HPDE6-E6E7 (cell line): ENCODE results near the gene LATS1.
"Not testable (repeated sequence)": the region's sequence is repeated elsewhere in the genome, so short reads cannot be mapped to it uniquely, and the experiment has no call there.

Source experiments
- DNase-seq: peaks from one replicate; pipeline ENCODE4 v3.0.0; 2011; ENCODE audit warnings: missing footprints; ENCODE audit errors: extremely low spot score

Gene LATS1

GRCh38 chr6:149728499-149729234, 10.8 kb upstream of the LATS1 start:
- no peak for DNase-seq

- no peak for DNase-seq
Observed at GRCh38 chr6:149727793-149728498, 10.0 kb upstream of the LATS1 start.

GRCh38 chr6:149725785-149726184, 7.9 kb upstream of the LATS1 start:
- no peak for DNase-seq

DNA sequence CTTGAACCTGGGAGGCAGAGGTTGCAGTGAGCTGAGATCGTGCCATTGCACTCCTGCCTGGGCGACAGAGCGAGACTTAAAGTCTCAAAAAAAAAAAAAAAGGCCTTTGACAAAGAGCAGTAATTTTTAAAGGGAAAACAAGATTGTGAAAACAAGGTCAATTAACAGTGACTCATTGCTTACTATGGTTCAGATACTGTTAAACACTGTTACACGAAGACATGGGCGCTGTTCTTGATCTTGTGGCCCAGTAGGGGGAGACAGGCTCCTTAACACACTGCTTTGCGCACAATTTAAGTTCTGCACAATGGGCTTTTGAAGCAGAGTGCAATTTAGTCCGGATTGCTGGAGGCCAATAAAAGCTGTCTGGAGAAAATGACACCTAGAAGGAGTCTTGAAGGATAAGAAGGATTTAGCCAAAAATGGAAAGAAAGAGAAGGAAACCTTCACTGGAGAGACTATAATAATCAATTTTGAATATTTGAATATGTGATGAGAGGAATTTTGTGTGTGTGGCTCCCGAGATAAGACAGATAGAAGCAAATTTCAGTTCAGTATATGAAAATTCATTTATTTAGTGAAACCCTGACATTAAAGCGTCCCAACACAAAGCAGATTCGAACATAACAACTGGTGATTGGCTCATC, 6.0 kb upstream of the LATS1 start:
- peak; percentile 42 for DNase-seq

- no peak for DNase-seq
Observed at GRCh38 chr6:149723262-149723661, 5.4 kb upstream of the LATS1 start.

DNA sequence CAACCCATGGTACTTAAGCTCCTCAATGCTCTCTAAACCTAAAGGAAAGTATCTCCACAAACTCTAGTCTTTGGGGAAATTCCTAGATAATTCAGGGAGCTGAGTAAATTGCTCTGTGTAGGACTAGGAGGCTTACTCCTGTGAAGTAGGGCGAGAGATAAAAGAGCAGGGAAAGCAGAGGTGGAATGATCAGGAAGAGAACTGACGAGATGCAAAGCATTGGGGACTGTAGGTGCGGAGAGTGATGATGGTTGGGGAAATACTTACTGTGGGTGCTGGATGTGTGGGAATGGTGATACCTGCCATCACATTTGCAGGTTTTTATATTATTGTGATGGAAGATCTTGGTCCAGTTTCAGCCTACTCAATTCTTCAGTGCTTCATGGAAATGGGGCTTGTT, 1.6 kb upstream of the LATS1 start:
- no peak for DNase-seq

- no peak for DNase-seq
Observed at GRCh38 chr6:149717255-149717587, 680 bp downstream of the LATS1 start.

DNA sequence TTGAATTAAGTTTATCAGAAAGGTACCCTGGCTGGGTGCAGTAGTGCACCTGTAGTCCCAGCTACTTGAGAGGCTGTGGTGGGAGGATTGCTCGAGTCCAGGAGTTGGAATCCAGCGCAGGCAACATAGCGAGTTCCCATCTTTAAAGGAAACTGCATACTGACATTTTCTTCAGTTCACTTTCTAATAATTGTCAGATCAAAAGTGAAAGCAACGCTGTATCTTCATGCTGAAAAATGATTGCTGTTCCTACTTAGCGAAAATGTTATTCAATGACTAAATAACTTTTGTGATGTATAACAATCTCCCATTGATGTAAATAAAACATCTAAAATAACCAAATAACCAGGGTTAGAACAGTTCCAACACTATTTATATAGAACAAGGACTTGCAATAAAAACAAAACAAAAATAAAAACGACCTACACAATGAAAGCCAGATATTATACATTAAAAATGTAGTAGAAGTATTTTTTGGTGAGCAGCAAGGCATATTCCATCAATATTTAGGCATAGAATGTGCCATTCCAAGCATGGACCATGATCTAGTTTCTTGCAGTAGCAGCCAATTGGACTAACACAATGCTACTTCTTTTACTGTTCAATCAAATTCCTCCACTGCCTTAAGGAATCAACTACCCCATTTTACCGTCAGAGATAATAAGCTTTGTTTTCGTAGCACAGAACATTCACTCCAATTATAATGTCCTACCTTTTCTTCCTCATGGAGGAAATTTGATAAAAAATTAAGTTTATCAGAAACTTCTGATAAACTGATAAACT, 1.5 kb downstream of the LATS1 start:
- no peak for DNase-seq

DNA sequence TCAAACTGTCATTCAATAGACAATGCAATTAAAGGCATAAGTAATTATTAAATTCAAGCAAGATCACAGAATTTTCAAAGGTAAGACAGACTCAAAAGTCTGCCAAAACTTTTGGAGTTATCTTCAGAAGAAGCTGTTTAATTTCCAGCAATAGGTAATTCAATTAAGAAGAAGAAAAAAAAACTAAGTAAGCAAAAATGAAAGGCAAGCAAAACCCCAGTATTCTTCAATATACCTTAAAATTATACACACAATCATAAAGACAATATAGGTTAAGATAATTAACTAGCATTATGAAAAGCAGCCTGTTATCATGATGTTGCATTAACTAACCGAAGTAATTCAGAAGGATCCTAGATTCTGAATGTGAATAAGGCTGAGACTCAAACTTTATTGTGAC, 3.5 kb downstream of the LATS1 start:
- DNase-seq = no peak

GRCh38 chr6:149711711-149712110, 6.2 kb downstream of the LATS1 start:
- DNase-seq = no peak

DNA sequence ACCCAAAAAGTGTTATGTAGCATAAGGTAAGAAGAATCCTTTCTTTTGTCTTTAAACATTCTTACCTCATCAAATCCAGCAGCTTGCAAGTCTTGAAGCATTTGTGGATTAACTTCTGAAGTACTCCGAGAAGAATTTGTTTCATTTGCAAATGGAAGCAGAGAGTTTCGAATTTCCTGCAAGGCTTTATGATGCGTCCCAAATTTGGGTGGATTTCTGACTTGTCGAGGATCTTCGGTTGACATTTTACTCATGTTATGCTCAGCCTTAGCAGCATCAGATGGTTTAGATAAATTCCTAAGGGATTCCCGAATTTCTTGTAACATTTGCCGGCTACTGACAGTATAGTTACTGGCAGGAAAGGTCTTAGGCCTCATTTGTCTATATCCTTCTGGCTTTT, 16.2 kb downstream of the LATS1 start:
- DNase-seq = no peak

- DNase-seq = no peak
Observed at GRCh38 chr6:149699150-149699549, 18.8 kb downstream of the LATS1 start.

- DNase-seq = no peak
Observed at GRCh38 chr6:149698175-149698574, 19.7 kb downstream of the LATS1 start.

- no peak for DNase-seq
Observed at GRCh38 chr6:149696901-149697300, 21.0 kb downstream of the LATS1 start.

DNA sequence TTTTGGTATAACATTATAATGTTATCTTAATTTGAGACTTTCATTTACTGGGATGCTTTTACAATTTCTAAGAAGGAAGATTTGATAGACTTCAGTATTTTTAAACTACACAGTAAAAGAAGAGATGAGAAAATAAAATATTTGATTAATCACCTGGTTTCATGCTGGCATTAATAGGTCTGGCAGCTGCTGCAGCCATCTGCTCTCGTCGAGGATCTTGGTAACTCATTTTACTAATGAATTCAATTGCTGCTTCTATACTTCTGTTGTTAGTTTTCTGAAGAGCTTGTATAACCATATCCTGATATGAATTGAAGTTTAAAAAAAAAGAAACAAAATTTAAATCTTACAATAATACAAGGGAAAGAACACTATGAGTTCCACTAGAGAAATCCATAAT, 23.0 kb downstream of the LATS1 start:
- no peak for DNase-seq

GRCh38 chr6:149691201-149691600, 26.7 kb downstream of the LATS1 start:
- DNase-seq = no peak

- DNase-seq = no peak
Observed at GRCh38 chr6:149686230-149686629, 31.7 kb downstream of the LATS1 start.

DNA sequence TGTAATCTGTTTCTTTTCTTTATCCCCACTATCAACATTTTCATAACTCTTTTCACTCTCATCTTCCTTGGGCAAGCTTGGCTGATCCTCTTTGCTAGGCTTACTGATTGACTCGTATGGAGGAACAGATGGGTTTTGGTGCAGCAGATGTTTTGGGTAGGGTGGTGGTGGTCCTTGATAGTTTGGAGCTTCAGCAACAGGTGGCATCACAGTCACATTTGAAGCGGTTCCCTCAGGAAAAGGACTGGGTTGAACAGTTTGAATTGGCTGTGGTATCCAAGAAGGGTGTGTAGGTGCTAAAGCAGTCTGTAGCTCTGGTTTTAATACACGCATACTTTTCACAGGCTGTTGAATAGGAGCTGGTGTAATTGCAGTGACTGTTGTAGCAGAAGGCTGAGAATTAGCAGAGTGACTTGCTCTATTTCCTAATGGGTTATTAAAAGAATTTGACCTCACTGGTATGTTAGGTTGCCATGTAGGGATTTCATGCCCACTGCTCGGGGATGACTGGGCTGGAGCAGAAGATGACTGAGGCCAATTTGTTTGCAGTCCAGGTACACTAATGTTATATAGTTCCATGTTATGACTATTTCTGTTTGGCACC, 34.5 kb downstream of the LATS1 start:
- no peak for DNase-seq

GRCh38 chr6:149681845-149682244, 36.1 kb downstream of the LATS1 start:
- DNase-seq = not testable (repeated sequence)

DNA sequence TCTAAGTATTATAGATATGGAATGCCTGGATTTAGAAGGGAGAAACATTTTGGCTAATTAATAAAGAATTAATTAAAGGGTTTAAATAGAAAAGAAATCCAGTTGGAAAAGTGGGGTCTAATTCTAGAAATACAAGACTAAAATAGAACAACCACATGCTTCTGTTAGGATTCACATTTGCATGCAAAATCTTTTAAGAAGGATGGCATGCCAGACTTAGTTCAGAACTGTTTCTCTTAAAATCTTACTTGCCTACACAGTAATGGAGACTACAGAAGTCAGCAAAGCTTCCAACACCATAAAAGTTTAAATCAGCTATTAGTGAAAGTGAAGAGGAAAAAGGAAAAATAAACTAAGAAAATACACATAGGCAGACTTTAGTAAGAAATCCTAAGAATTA, 36.7 kb downstream of the LATS1 start:
- DNase-seq = no peak

GRCh38 chr6:149680503-149680902, 37.4 kb downstream of the LATS1 start:
- no peak for DNase-seq

- DNase-seq = not testable (repeated sequence)
Observed at GRCh38 chr6:149672265-149672664, 45.6 kb downstream of the LATS1 start.
